PFSK-1 (cell line): ENCODE data around the gene ZDHHC24.

Experiments used
- POLR2AphosphoS5 ChIP-seq: IDR thresholded peaks from 2 replicates; pipeline ENCODE4 v1.6.1; 2012; ENCODE audit warnings: low read depth, mild to moderate bottlenecking, control low read depth, low read length, moderate library complexity
- REST ChIP-seq, 2 experiments: IDR thresholded peaks; 2 replicates each; pipeline versions ENCODE4 v1.6.1 to v1.8.0; 2011 to 2012; ENCODE audit warnings: low read depth in 2 of 2, low read length in 2 of 2, control low read depth in 1 of 2, inconsistent platforms in 1 of 2, mild to moderate bottlenecking in 1 of 2, moderate library complexity in 1 of 2; ENCODE audit not compliant: insufficient read depth in 1 of 2
- SIN3A ChIP-seq: IDR thresholded peaks from 2 replicates; pipeline ENCODE4 v1.6.1; 2012; ENCODE audit warnings: mild to moderate bottlenecking, low read length, moderate library complexity, borderline replicate concordance; ENCODE audit not compliant: insufficient read depth

- TF ChIP-seq POLR2AphosphoS5: peak; percentile 82
- peak; percentile 94; the same call in 1 of the 2 replicates for TF ChIP-seq SIN3A
- no peak; a peak in 1 of 4 replicates for TF ChIP-seq REST (IDR thresholded peaks at IDR 0.05; ENCODE audit: insufficient read depth in 1 of 2, low read depth in 2 of 2, low read length in 2 of 2)
Measured at GRCh38 chr11:66480117-66480938, 65.5 kb downstream of the ZDHHC24 start, which contains the start of gene DPP3.
